CD4-positive, alpha-beta T cell treated with Interleukin-4 for 1 hour (primary cell): ENCODE data around the gene CDH24.
A peak's percentile ranks its signal among the peaks of the same experiment; 100 is the strongest.

Experiments used
- DNase-seq, 2 donors: peaks; one replicate each; pipeline ENCODE4 v3.0.0-alpha.2; 2020 to 2022

Gene CDH24

DNA sequence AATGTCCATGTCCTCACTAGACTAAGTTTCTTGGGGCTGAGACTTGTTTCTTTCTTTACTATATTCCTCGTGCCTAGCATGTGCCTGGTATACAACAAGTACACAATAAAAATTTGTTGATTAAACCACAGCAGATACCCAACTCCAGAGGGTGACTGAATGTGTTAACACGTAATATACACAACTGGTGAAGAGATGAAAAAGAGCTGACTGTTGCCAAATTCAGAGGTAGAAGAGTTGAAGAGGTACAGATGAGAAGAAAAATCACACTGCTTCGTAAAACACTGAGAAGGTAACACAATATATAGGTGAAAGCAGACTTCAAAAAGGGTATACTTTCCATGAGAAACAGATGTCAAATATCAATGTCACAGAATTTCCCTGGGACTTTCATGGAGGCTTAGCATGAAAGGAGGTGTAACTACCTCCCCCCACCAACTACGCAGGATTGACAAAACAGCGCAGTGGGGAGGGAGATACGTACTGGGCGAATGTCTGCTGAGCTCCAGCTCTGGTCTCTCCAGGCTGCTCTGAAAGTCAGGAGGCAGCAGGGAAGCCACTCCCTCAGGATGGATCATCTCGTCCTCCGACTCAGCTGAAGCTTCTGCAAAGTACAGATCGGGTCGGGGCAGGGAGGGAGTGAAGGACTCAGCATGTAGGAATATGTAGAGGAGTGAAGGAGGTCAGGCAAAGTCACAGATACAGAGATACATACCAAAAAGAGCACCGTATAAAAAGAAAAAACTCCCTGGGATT is 32.4 kb upstream of the CDH24 start:
- no peak for DNase-seq

DNA sequence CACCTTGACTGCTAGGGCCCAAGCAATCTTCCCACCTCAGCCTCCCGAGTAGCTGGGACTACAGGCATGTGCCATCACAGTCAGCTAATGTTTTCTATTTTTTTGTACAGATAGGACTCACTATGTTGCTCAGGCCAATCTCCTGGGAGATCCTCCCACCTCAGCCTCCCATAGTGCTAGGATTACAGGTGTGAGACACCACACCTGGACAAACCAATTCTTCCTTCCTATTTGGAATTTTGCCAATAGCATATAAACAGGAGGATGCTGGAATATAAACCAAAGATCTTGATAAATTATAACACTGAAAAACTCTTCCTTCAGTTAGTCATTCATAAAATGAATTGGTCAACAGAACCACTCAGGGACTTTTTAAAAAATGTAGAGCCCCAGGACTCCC is 29.2 kb upstream of the CDH24 start:
- no peak for DNase-seq

DNA sequence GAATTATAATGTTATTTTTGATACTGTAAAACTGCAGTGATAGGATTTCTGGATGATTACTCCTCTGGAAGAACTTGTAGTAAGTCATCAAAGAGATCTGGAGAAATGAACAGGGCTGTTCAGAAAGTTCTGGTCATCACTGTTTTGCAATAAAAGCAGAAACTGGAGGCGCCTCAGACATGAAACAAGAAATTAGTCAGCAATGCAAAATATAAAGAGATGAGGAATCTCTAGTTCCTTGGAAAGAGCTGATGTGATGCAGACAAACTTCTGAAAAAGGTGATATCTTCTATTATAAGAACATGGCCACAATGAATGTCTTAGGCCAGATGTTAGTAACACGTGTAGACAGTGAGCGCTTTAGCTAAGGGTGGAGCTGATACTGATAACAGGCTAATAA is 28.1 kb upstream of the CDH24 start:
- no peak for DNase-seq

DNA sequence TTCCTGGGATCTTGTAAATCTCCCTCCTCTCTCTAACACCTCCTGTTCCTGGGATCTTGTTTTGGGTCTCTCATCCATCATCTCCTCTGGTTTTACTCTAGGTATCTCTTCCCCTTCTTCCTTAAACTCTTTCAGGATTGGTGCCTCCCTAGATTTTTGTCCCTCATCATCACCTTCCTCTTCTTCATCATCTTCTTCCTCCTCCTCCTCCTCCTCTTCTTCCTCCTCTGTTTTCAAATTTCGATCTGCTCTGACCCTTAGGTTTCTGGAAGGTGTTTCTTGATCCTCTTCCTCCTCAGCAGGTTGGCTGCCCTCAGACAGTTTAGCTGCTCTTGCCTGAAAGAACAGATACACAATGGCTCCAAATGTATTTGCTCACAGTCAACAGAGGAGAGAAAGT is 23.2 kb upstream of the CDH24 start:
- DNase-seq, result no peak

DNA sequence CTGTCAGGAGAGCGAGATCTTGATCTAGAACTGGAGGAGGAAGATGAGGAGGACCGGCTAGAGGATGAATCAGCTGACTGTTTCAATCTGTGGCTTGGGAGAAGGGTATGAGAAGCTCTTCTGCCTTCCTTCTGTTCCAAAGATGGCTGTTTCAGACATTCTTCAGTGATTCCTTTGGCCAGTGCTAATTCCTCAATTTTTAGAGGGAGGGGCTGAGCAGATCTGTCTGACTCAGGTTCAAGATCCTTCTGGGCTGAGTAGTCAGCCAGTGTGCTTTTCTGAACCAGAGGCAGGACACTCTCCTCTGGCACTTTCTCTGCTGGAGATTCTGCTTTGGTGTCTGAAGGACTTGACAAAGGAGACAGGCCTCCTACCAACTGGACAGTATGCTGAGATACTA is 22.4 kb upstream of the CDH24 start:
- DNase-seq, result no peak

DNA sequence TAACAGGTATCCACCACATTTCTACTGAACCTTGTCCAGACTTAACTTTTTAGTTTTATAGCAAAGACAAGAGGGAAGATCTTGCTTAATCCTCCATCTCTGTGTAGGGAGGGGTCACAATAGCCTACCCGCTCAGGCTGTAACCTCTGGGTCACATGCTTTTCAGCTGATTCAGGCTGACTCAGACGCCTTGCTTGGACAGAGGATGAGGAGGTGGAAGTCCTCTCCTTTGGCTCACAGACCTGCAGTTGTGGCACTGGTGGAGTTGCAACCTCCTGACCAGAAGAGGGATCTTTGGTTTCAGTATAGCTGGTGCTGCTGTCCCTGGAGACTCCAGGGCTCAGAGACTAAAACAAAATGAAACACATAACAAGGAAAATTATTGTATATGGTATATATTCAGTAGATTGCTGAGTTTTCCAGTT is 21.4 kb upstream of the CDH24 start:
- peak in 1 of 2 donors; percentile 69 for DNase-seq

DNA sequence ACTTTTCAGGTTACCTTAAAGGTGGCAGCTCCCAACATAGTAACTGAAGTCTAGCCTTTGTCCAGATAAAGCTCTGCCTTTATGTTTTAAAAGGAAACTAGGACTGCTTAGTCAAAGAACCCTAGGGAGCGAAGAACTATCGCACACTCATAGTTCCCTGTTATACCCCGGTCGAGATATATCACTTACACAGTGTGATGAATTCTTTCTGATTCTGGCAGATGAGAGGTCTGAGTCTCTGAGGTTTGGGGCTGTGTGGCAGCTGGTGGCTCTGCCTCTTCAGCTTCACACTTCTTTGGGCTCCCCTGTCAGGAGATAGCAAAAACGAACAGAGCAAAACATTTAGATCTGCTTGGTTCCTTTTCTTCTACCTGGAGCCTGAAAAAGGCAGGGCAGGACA is 20.6 kb upstream of the CDH24 start:
- DNase-seq, result no peak

DNA sequence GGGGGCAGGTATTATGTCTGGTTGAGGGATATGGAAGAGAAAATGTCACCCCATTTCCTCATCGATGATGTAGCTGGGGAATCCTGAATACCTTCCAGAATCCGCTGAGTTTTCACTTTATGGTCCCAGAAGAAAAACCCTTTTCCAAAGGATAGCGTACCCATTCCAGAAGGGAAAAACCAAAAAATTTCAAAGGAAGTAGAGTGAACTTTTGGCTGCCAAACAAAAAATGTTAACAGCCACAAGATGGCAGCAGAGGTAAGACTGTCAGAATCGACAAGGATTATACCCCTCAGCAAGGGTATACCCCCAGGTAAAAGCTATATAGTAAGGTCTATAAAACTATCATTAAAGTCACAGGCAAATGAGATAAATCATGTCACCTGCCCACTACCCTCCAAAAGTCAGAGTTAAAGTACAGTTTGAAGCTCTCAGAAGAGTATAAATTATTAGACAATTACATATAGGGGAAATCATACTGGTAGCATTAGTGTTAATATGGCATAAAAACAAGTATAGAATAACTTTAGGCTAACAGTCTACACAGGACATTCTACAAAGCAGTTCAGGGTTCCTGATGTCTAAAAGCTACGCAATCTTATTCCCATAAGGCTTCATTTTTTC is 19.6 kb upstream of the CDH24 start:
- peak in 1 of 2 donors; percentile 58 for DNase-seq

DNA sequence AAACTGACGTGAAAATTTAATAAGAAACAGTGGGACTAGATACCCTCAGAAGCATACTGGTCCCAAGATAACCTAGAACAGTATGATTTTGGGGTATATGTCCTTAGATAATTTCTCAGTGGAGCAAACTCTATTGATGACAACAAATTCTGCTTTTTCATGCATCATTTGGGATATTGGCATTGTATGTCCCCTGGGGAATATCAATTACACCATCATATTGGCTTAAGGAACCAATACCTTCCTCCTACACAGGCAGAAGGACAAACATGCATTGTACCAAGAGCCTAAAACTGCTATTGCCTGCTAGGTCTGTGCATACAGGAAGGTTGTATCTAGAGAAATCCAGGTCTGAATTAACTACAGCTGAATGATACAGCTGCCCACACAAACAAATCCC is 17.6 kb upstream of the CDH24 start:
- DNase-seq, result no peak

DNA sequence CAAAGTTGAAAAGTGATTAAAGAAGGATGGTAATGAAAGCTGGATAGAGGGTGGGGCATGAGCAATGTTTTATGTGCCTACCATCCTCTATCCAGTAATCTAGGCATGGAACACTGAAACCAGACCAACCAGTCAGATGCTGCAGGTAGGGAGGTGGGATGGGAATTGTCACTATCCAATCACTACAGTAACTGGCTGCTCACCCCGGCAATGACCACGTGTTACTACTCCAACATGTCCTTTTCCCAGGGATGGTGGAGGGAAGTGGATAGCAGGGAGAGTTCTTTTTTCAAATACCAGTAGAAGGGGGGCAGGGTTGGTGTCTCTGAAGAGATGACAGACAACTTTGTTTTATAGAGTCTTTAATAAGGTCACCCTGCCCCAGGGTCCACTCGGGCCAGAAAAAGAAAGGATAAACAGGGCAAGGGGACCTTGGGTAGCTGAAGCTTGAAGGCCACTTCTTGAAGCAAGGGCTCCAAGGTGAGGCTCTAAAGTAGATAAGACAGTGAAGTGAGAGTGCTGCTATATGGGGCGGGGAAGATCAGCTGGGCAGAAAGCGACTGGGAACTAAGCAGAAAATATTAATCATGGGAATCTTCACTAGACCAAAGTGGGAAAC is 14.7 kb upstream of the CDH24 start:
- DNase-seq, result no peak

DNA sequence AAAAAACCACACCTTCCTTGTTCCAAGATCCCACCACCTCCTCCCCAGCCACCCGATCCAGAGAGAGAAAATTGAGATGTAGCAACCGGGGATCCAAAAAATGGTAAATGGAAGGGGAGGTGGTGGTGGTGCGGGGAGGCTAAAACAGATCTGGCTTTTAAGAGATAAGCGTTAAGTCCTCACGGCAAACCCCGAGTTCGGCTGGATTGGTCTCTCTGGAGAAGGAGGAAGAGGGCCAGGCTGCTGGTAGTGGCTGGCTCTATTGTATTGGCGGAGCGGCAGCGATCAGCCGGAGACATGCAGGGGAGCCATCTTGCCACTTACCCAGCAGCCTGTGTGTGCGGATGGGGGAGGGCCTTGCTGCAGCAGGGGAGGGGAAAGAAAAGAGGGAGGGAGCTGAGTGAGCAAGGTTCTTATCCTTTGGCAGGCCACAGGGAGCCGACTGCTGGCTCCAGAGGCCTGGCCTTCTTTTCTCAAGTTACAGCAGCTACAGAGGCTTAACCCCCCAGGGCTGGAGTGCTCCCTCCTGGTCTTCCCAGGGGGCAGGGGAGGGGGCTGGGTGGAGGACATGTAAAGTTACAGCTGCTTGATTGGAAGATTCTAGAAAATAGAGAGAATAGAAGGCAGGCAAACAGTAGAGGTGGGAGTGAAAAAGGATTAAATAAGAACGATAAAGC is 14.1 kb upstream of the CDH24 start:
- DNase-seq, result peak; percentile 79 to 83

DNA sequence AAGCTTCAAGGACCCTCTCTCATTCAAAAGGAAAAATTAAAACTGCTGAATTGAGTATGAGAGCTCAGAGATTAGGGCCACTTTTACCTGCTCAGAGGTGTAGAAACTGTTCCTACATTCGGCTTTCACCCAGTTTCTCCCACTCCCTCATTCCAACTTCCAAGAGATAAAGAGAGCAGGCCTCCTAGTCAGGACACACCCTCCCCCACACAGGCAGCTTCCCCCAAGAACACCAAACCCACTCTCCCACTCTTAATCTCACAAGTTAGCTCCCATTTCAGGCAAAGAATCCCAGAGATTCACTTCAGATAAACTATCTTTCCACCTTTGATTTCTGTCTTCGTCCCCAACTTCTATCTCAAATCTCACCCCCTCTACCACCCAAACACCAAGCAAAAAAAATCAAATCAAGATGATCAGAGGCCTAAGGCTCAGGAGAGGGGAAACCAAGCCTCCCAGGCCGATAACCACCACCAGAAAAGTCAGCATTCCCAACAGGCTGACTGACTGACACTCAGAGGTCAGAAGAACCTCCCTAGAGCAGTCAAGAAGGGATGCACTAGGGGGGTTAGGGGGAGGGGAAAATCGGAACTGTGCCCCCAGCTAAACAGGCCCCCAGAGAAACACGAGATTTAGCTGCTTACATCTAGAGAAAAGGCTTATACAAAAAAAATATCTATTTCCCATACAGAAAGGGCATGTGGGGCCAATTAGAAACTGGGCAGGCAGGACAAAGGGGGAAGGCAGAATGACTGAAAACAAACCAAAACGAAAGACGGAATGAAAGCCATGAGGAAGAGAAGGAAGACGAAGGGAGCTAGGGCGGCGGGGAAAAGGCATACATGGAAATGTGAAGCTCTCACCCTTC is 13.2 kb upstream of the CDH24 start:
- DNase-seq, result no peak

DNA sequence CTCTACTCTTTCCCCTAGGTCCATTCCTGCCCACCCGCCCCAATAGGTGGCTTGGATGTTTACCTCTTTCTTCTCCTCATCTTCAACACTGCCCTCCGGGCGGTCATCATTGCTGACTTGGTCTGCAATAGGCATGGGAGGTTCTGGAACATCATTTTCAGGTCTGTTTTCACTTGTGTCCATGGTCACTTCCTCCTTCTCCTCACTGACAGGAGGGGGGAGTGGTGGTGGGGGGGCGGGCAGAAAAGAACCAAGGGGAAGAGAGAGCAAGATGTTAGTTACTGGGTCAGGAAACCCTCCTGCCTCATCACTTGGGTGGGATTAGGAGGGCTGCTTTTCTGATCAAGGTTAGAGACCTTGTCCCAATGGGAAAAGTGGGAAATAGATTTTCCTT is 12.1 kb upstream of the CDH24 start:
- DNase-seq, result no peak

DNA sequence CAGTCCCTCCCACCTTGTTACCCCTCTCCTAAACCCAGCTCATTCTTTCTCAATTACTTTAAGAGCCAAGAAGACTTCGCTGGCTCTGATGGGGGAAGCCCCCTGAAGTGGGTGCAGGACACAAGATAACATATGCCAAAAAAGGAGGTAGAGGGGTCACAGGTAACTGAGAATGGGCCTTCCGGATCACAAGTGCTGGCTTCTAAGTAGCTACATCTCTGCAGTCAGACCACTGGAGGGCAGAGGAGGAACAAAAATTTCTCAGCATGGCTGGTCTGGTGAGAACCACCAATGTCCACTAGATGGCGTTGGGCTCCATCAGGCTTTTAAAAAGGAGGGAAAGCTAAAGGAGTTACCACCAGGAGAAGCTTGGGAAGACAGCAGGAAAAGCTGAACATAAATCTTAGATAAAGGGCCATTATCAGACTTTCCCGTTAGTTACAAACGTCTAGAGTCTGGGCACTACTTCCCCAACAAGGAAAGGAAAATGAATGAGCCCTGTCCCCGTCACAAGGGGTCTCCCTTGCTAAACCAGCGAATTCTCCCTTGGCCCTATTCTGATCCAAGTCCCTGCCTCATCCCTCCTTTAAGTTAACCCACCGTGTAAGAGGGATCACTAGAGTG is 11.6 kb upstream of the CDH24 start:
- DNase-seq, result peak; percentile 83 to 87

DNA sequence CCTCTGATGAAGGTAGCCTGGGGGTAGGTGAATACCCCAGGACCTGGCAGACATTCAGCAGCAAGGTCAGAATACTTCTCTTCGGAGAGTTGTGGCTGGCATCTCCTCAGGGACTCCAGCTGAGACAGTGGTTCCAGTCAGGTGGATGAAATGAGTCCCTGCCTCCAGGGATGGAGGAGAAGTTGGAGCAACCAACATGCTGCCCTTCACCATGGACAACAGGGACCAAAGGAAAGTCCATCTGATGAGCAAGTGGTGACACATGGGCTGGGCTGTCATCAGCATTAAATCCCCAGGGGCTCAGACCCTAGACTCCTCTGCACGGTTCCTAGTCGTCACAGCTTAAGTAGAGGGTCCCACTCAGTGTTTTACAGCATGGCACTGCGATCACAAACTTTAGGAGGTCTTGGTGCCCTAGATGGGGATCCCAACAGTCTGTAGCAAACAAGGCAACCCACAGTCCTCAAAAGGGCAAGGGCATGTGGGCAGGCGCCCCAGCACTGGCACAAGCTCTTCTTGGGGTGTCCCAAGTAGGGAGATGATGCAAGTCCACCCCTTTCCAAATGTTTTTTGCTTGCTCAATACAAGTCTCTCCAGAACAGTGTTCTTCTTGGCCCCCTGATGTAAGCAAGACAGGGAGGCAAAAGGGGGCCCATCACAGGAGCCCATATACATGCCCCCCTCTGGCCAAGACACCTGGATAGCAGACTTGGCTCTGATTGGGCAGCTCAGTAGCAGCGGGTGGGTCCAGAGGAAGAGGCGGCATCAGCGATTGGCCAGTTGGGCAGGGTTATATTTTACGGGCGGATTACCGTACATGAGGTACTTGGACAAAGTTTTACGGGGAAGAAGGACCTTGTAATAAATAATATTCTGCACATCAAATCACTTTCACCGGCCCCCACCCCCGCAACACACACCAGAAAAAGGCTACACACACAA is 10.8 kb upstream of the CDH24 start:
- no peak for DNase-seq

DNA sequence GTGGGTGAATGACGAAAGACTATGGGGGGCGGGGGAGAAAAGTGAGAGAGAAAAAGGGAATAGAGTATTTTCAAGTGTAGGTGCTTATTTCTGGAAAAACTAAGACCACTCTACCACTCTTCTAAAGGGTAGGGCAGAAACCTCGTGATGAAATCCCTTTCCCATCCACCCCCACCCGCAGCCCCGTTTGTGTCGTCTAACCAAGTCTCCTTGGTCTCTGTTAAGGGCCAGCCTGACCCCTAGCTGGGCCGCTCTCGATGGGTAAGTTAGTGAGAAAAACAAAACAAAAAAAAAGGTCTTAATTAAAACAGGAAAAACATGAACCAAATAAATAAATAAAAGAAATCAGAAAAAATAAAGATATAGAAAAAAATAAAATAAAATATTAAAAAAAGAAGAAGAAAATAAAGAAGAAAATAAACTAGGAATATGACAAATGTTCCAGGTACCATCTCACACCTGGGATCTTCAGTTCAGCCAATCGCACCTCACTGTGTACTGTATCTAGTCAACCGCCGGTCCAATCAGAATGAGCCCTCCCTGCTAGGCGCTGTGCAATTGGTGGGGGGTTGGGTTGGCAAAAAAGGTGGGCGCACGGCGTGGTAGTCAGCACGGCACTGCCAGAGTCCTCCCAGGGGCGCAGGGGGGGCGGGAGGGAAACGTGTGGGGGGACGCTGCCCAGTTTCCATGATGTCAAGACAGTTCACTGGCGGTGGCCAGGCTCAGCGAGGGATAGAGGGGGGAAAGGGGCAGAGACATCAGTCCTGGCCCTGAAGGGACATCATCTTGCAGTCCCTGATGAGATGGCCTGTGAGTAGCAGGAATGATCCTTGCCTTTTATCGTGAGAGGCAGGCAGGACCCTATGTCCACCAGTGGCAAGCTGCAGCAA is 9.8 kb upstream of the CDH24 start:
- no peak for DNase-seq

DNA sequence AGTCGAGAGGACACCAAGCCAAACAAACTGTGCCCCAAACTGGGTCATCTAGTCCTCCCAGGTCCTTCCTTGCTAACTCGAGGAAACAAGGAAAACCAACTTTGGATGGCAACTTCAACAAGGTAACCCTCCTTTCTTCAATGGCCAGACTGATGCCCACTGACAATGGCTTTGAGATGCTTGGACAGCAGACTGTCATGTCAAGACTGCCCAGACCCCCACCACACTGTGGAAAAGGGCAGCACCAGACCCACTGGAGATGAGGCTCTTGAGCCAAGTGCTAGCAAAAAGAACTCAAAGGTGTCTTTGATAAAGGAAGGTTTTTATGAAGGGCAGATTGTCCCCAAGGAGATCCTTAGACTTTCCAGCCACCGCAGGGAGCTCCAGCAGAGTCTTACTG is 9.0 kb upstream of the CDH24 start:
- no peak for DNase-seq

DNA sequence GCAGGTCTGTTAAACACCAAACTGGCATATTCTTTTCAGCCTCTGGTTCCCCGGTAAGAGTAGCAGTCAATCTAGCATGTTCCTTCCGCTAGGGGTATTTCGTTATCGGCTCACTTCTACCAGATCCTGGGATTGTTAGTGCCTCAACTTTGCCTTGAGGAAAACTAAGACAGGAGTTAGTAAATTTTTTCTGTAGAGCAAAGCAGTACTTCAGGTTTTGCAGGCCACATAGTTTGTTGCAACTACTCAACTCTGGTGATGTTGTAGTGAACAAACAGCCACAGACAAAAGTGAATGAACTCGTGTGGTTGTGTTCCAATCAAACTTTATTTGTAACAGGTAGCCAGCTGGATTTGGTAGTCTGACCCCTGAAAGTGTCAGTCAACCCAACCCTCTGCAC is 6.3 kb upstream of the CDH24 start:
- DNase-seq, result no peak

DNA sequence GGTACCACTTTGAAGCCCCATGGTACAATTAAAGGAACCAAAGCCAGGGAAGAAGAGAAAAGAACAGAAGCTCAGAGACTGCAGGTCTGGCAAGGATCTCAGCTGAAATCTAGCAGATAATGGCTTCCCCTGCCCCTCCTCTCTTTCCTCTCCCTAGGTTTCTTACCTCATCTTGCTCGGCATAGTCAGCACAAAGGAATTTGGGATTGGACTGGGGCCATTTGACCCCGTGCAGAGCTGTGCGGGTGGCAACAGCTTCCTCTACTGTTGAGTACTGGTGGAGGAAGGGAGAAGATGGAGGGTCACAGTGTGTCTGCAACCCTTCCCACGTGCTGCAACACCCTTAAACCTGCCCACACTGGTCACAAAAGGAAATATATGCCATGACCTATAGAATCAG is 4.7 kb upstream of the CDH24 start:
- no peak for DNase-seq
